Measurements from ENCODE around the gene TAS2R16.

- TF ChIP-seq CTCF (conservative IDR thresholded peaks at IDR 0.05 in 1 of 2, IDR thresholded peaks at IDR 0.05 in 1 of 2; ENCODE audit: low read depth in 1 of 2, low read length in 2 of 2), result no peak
- TF ChIP-seq EZH2 (IDR thresholded peaks at IDR 0.05; ENCODE audit: low read length, missing control alignments), result no peak
Measured at GRCh38 chr7:123043642-123044041, 48.1 kb upstream of the TAS2R16 start.
